DMS 273 (cell line): ENCODE data around the gene CFAP251.
"Not testable (repeated sequence)": the region's sequence is repeated elsewhere in the genome, so short reads cannot be mapped to it uniquely, and the experiment has no call there.

ENCODE experiments used
- DNase-seq: peaks from one replicate; lab custom pipeline; 2025; ENCODE audit not compliant: unreplicated experiment; lab: John Stamatoyannopoulos, UW

The CFAP251 gene

GRCh38 chr12:121917950-121918678, at the start of gene CFAP251:
CFAP251 (plus strand) TSS chr12:121918592; CDS start chr12:121921306, 2,714 bp downstream.
- DNase-seq, result peak; percentile 96

DNA sequence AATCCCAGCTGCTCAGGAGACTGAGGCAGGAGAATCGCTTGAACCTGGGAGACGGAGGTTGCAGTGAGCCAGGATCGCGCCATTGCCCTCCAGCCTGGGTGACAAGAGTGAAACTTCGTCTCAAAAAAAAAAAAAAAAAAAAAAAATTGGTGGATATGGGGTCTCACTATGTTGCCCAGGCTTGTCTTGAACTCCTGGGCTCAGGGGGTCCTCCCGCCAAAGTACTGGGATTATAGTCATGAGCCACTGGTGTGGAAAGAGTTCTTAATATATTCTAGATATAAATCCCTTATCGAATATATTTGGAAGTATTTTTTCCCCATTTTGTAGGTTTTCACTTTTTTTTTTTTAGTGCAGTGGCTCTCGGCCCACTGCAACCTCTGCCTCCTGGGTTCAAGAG, 49.2 kb upstream of the CFAP251 start:
- not testable (repeated sequence) for DNase-seq

DNA sequence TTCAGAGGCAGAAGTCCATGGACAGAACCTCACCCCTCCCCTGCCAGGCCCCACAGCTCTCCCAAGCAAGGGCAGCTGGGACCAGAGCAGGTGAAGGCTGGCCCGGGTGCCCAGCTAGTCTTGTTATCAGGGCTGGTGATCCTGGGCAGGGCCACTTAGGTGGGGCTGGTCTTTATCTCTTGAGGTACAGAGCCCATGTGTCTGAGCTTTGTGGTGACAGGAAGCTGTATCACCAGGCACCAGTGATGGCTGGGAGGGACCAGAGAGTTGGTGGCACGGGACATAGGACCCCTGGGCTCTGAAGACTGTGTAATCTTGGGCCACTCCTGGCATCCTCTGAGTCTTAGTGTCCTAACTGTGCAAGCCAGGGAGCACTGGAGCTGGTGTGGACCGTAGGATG, 46.9 kb upstream of the CFAP251 start:
- DNase-seq, result no peak

DNA sequence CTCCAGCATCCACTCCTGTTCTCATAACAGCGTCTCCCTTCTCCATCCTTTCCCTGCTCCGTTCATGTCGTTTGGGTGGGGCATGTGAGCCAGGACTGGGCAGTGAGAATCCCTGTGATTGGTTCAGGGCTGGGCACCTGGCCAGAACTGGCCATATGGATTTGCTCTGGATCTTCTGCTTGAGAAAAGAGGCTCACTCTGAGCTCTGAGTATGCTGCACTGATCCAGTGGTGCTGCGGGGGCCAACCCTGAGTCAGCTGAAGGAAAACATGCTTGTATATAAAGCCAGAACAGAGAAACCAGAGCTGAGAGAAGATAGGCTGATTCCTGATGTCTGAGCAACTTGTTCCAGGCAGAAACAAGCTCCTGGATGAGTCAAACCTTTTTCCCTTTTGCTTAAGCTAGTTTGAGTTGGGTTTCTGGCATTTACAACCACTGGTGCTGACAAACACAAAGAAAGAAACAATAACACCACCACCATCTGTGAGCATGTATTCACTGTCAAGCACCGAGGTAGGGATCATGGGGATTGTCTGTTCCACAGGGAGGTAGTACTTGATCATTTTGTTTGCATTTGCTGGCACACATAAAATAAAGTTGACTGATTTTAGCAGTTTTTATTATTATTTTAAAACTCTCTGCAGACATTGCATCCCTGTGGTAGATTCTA, 45.7 kb upstream of the CFAP251 start:
- DNase-seq, result peak; percentile 86

- no peak for DNase-seq
Measured at GRCh38 chr12:121873216-121873569, 45.2 kb upstream of the CFAP251 start.

GRCh38 chr12:121874071-121874470, 44.3 kb upstream of the CFAP251 start:
- no peak for DNase-seq

DNA sequence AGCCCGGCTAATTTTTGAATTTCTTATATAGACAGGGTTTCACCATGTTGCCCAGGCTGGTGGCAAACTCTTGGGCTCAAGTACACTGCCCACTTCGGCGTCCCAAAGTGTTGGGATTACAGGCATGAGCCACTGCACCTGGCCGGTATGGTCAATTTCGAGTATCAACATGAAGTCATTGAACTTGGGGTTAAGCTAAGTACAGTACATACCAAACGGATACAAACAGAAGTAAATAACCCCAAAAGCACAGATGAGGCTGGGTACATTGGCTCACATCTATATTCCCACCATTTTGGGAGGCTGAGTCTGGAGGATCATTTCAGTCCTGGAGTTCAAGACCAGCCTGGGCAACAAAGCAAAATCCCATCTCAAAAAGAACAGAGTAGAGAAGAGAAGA, 42.8 kb upstream of the CFAP251 start:
- DNase-seq, result no peak

DNA sequence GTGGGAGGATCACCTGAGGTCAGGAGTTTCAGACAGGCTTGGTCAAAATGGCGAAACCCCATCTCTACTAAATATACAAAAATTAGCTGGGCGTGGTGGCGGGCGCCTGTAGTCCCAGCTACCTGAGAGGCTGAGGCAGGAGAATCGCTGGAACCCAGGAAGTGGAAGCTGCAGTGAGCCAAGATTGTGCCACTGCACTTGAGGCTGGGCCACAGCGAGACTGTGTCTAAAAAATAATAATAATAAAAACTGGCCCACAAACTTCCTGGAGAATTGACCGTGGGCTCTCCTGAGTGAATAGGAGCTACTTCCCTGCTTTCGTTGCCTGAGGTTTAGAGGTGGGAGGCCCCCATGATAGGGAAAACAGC, 42.3 kb upstream of the CFAP251 start:
- not testable (repeated sequence) for DNase-seq

DNA sequence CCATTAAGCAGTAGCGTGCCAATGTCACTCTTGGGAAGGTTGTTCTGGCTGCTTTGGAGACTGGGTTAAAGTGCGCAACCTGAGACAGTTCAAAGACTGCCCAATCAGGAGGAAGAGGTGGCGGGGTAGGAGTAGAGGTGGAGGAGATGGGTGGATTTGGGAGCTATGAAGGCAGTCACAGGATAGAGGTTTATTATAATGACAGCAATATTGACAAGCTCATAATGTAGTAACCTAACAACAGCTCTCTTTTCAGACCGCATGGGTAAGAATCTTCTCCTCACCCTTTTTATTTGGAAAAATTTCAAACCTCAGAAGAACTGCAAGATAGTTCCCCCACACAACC, 35.1 kb upstream of the CFAP251 start:
- peak; percentile 17 for DNase-seq

GRCh38 chr12:121885129-121885528, 33.3 kb upstream of the CFAP251 start:
- DNase-seq, result not testable (repeated sequence)

GRCh38 chr12:121888083-121888477, 30.3 kb upstream of the CFAP251 start:
- no peak for DNase-seq

DNA sequence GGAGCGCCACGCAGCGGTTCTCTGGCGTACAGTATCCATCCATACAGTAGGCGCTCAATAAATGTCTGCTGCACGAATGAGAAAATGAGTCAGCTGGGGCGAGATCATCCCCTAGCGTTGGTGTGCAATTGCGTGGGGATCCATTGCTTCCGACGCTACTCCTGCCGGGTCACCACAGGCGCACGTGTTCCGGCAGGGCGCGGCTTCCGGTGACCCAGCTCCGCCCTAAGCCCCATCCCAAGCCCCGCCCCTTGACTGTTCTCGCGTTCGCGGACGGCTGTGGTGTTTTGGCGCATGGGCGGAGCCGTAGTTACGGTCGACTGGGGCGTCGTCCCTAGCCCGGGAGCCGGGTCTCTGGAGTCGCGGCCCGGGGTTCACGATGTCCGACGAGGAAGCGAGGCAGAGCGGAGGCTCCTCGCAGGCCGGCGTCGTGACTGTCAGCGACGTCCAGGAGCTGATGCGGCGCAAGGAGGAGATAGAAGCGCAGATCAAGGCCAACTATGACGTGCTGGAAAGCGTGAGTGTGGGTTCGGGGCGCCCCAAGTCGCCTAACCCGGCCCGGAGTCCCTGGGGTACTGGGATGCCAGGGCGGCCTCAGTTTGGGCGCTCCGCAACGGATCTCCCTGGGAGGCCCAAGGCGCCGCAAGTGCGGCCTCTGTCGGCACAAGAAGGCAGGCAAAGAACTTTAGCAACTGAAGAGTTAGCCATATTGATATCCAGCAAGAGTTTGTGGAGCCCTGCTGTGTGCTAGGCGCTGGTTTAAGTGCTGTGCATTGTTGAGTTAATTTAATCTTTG, 29.7 kb upstream of the CFAP251 start, which contains the start of gene PSMD9:
Gene PSMD9, plus strand, starts transcription at position 313 of the 796 bp plus-strand sequence. Its CDS starts 67 bp downstream, at position 380.
- DNase-seq, result peak; percentile 97

- DNase-seq, result no peak
Measured at GRCh38 chr12:121889274-121889624, 29.1 kb upstream of the CFAP251 start.

DNA sequence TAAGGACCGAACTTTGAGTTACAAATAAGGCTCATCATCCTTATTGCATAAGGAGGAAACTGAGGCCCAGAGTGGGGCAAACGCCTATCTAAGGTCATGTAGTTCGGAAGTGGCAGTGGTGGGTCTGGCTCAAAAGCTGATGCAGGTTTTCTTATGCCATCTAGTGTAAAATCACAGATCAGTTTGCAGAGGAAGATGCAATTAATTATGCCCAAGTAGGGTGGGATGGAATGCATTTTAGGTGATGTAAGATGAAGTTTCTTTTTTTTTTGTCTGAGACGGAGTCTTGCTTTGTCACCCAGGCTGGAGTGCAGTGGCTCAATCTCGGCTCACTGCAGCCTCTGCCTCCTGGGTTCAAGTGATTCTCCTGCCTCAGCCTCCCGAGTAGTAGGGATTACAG, 28.7 kb upstream of the CFAP251 start:
- not testable (repeated sequence) for DNase-seq

- DNase-seq, result no peak
Measured at GRCh38 chr12:121892673-121893561, 25.5 kb upstream of the CFAP251 start.

DNA sequence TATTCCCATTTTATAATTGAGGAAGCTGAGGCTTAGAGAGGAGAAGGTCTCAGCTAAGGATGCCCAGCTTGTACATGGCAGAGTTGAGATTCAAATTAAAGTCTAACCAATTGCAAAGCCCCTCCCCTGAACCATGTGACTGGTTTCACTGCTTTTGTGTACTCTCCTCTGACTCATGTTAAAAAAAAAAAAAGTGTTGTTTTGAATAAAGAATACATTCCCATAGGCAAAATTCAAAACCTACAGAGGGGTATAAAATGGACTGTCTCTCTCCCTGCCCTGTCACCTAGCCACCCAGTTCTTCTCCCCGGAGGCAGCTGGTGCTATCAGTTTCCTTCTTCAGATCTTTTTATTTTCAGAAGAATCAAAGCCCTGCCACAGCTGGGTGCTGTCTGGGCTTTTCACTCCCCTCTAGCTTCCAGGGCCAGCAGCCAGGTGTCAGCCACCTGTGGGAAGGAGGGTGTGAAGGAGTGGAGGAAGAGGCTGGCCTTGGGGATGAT, 24.4 kb upstream of the CFAP251 start:
- DNase-seq, result no peak

- DNase-seq, result peak; percentile 33
Measured at GRCh38 chr12:121894633-121895032, 23.8 kb upstream of the CFAP251 start.

DNA sequence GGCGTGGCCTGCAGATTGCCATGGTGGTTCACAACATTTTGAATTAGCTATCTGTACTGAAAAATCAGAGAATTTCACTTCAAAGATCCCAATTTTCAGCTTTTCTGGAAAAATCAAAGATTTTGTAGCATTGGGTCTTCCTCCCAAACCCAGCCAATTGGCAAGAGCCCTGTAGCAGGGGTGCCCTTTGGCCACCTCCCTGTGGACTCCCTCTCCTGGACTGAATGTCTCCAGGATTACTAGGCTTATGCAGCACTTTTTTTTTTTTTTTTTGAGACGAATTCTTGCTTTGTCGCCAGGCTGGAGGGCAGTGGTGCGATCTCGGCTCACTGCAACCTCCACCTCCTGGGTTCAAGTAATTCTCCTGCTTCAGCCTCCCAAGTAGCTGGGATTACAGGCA, 20.1 kb upstream of the CFAP251 start:
- DNase-seq, result no peak

- no peak for DNase-seq
Measured at GRCh38 chr12:121899590-121899989, 18.8 kb upstream of the CFAP251 start.

- no peak for DNase-seq
Measured at GRCh38 chr12:121903202-121903601, 15.2 kb upstream of the CFAP251 start.

DNA sequence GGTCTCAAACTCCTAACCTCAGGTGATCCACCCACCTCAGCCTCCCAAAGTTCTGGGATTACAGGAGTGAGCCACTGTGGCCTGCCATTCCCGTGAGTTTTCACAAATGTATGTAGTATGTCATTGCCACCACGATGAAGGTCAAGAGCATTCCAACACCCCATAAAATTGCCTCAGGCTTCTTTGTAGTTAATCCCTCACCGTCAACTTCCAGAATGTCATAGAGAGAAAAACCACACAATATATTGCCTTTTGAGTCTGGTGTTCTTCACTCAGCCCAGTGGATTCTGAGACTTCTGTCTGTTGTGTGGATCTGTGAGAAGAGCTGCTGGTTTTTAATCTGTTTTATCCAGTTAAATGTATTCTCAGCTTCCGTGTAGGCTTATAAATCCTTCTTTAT, 12.6 kb upstream of the CFAP251 start:
- DNase-seq, result no peak
